GM10248 (cell line): ENCODE measurements around the gene DAB2.
A peak's percentile ranks its signal among the peaks of the same experiment; 100 is the strongest.

Experiments
- CTCF ChIA-PET: fragments of 300-600 bp; sonication (Branson Sonifier 250); formaldehyde crosslinking; extraction: SDS; loops from one replicate; lab custom pipeline; 2021; ENCODE audit warnings: antibody characterized with exemption; lab: Yijun Ruan, JAX
- POLR2A ChIA-PET: fragments of 350-650 bp; sonication (Branson Sonifier 250); formaldehyde crosslinking; extraction: SDS; loops from one replicate; lab custom pipeline; 2020; ENCODE audit warnings: antibody characterized with exemption; lab: Yijun Ruan, JAX
- DNase-seq: peaks from one replicate; pipeline ENCODE4 v3.0.0; 2012; ENCODE audit errors: extremely low spot score
- TF ChIP-seq, protein P1 (sequence below): IDR thresholded peaks from 2 replicates; pipeline ENCODE4 v1.5.1; 2012; ENCODE audit warnings: mild to moderate bottlenecking, low read depth; ENCODE audit errors: extremely low read depth, missing control alignments, control extremely low read depth

The DAB2 gene

GRCh38 chr5:39384271-39384670, 40.5 kb downstream of the DAB2 start:
- TF ChIP-seq, protein P1, sequence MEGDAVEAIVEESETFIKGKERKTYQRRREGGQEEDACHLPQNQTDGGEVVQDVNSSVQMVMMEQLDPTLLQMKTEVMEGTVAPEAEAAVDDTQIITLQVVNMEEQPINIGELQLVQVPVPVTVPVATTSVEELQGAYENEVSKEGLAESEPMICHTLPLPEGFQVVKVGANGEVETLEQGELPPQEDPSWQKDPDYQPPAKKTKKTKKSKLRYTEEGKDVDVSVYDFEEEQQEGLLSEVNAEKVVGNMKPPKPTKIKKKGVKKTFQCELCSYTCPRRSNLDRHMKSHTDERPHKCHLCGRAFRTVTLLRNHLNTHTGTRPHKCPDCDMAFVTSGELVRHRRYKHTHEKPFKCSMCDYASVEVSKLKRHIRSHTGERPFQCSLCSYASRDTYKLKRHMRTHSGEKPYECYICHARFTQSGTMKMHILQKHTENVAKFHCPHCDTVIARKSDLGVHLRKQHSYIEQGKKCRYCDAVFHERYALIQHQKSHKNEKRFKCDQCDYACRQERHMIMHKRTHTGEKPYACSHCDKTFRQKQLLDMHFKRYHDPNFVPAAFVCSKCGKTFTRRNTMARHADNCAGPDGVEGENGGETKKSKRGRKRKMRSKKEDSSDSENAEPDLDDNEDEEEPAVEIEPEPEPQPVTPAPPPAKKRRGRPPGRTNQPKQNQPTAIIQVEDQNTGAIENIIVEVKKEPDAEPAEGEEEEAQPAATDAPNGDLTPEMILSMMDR, result no peak
- DNase-seq, result no peak
- CTCF ChIA-PET, result interaction anchor here (2.2 kb wide), 1 partner anchor 8 kb away, joined by 11 read pairs; no protein-coding TSS in a partner anchor
- POLR2A ChIA-PET, result no interaction called here

GRCh38 chr5:39381376-39381775, 43.4 kb downstream of the DAB2 start:
- no peak for DNase-seq
- TF ChIP-seq, protein P1, result no peak
- ChIA-PET POLR2A (no interaction called here), CTCF (interaction anchor here (1.1 kb wide), 1 partner anchor 167 kb away, joined by 5 read pairs; no protein-coding TSS in a partner anchor)

- CTCF ChIA-PET, result interaction anchor here (1.3 to 2.2 kb wide), 2 partner anchors 8 to 168 kb away, joined by 6 to 11 read pairs; no protein-coding TSS in a partner anchor
- TF ChIP-seq, protein P1, result no peak
- DNase-seq, result no peak
- POLR2A ChIA-PET, result no interaction called here
These were observed 45.1 kb downstream of the DAB2 start for GRCh38 chr5:39379693-39380092.

GRCh38 chr5:39377613-39378012, 47.2 kb downstream of the DAB2 start:
- CTCF ChIA-PET, result interaction anchor here (1.0 to 2.9 kb wide), 10 partner anchors 7 to 201 kb away, joined by 3 to 34 read pairs (median 6); partner anchors contain the start of genes DAB2 and FYB1
- TF ChIP-seq, protein P1, result no peak
- POLR2A ChIA-PET, result no interaction called here
- no peak for DNase-seq

DNA sequence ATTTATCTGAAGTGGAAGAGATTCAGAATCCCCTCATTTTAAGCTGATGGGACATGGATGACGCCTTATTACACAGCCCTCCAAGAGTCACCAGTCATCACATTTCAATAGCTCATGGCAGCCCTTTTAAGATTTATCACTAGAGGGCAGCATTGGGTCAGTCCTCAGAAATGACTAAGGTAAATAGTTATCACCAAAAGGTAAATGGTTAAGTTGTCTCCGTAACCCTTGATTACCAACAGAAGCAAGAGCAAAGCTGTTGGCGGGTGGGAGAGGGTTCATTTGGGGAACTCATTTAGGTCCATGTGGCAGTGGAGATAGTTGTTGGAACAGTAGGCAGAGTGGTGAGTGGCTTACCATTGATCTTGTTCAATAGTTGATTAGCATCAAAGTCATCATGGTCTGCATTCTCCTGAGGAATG, 48.5 kb downstream of the DAB2 start:
- CTCF ChIA-PET, result interaction anchor here (0.7 to 2.9 kb wide), 38 partner anchors 9 to 1503 kb away, joined by 3 to 39 read pairs (median 4); partner anchors contain the start of genes C9, DAB2 and FYB1
- POLR2A ChIA-PET, result interaction anchor here (0.5 kb wide), 1 partner anchor 408 kb away, joined by 5 read pairs; no protein-coding TSS in a partner anchor
- peak; percentile 43 for DNase-seq
- TF ChIP-seq, protein P1, result peak; percentile 55

DNA sequence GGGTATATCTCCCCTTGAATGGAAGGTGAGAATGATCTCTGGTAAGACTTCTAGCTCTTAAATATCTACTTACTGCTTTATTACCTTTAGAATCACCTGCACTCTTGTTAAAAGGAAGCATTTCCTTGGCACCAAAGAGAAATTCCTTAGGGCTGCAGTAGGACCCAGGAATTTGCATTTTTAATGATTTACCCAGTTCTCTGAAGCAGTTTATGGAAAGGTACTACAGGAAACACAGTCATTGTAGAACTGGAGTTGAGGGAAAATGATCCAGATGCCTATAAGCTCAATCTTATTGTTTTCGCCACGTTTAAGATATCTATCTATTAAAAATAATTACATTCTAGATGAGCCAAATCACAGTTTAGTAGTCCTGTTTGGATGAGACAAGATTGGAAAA, 51.0 kb downstream of the DAB2 start:
- POLR2A ChIA-PET, result no interaction called here
- CTCF ChIA-PET, result interaction anchor here (1.6 kb wide), 1 partner anchor 174 kb away, joined by 4 read pairs; no protein-coding TSS in a partner anchor
- TF ChIP-seq, protein P1, result no peak
- DNase-seq, result no peak

GRCh38 chr5:39371367-39371635, 53.5 kb downstream of the DAB2 start:
- POLR2A ChIA-PET, result no interaction called here

More at GRCh38 chr5:39371367-39371635, 53.5 kb downstream of the DAB2 start:
- no peak for DNase-seq
- TF ChIP-seq, protein P1, result no peak
- CTCF ChIA-PET, result interaction anchor here (0.8 to 1.3 kb wide), 3 partner anchors 9 to 176 kb away, joined by 3 to 6 read pairs (median 6); no protein-coding TSS in a partner anchor
